Activated CD8-positive, alpha-beta memory T cell treated with anti-CD3 and anti-CD28 coated beads for 4 hours (primary cell): Measurements from ENCODE around the gene PPM1H.

ENCODE experiments used
- DNase-seq, 2 donors: peaks; one replicate each; pipeline ENCODE4 v3.0.0-alpha.2; 2020; ENCODE audit warnings: low read depth in 2 of 2

PPM1H gene

DNA sequence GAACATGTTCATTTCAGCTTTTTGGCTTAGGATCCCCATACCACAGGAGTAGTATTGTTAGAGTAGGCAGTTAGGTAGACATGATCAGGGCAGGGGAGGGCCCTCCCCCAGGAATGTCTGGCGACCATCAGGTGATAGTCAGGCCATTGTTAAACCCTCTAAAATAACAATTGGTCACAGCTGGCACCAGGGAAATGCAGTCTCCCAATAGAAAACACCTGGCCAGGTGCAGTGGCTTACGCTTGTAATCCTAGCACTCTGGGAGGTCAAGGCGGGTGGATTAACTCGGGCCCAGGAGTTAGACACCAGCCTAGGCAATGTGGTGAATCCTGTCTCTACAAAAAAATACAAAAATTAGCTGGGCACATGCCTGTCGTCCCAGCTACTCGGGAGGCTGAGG is 281.2 kb downstream of the PPM1H start:
- no peak for DNase-seq

- no peak for DNase-seq
Observed at GRCh38 chr12:62653304-62653703, 281.6 kb downstream of the PPM1H start.

- DNase-seq: no peak
Observed at GRCh38 chr12:62651138-62651537, 283.8 kb downstream of the PPM1H start.

DNA sequence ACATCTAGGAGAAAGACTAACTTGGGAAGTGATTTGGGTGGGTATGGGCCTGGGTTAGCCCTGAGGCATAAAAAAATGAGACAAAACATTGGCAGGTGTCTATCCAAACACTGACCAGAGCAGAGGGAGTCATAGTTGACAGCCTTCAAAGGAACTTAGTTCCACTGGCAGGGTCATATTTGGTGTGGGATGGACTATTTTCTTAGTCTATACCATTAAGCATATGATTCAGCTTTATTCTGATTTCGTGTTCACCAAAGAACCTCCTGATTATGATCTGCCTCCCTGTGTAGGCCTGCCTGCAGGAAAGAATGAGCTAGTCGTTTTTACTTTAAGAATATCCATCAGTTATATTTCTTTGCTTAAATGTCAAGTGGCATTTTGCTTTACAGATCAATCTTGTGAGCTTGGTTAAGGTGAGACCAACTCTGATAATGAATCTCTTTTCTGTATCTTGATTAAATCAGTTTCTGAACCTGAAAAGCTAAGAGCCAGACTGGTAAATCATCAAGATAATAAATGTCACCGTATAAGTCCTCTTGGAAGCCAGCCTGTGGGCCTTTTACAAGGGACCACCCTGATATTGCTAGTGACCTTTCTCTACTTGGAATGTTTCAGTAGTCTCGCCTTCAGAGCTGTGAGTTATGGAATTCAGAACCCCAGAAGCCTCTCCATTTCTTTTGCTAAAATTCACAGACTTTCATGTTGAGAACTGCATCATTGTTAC is 285.4 kb downstream of the PPM1H start:
- no peak for DNase-seq

GRCh38 chr12:62647586-62647985 is 287.4 kb downstream of the PPM1H start:
- no peak for DNase-seq

DNA sequence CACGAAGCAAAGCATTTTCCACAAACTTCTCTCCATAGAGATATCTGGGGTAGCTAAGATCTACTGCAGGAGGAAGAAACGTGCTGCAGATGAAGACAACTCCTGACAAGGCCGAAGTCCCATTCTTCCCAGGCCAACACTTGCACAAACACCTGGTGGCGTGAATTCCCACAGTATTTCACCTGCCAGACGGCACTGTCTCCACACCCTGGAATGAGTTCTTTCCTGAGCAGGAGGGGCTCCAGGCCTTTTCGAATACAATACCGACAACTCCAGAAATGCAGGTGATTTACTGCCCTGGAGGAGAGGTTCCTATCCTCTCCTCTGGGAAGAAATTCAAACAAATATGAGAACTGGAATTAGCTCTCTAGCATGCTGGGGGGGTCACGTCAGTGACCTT is 288.4 kb downstream of the PPM1H start:
- DNase-seq: no peak

DNA sequence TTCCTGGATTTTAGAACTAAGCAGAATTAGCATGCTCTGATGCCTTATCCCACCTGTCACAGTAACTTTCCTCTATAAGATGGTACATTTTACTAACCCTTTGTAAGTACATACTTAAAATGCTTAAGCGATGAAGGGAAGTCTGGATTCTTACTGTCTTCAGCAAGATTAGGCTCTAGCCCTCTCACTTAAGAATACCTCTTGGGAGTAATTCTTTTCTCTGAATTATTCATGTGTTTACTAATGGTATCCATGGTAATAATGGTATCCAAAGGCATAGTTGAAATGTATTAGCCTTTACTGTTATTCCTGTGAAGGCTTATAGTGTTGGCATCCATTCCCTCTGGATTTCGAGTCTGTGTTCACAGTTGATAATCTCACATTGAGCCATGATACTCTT is 291.5 kb downstream of the PPM1H start:
- DNase-seq: no peak

- DNase-seq: no peak
Observed at GRCh38 chr12:62642486-62642885, 292.5 kb downstream of the PPM1H start.

DNA sequence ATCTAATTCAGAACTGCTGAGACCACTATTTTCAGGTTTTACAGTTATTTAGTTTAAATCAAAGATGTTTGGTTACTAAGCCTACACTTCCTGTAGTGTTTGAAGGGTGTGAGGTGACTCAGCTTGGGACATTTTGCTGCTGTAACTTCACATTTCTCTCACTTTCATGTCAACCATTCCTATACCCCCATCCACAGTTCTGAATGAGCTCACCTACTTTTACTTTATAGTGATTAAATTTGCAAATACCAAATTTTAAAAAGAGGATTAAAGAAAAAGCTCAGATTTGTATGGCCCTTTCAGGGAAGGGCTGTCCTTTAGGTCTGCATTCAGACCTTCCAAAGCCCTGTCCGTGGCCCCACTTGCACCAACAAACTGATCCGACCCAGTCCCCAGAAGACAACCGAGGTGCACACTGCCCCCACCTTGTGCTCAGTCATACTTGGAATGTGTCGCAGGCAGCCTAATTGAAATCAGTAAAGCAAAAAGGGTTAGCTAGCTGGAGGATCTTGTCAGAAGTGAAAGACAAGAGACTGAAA is 294.0 kb downstream of the PPM1H start:
- DNase-seq: no peak

DNA sequence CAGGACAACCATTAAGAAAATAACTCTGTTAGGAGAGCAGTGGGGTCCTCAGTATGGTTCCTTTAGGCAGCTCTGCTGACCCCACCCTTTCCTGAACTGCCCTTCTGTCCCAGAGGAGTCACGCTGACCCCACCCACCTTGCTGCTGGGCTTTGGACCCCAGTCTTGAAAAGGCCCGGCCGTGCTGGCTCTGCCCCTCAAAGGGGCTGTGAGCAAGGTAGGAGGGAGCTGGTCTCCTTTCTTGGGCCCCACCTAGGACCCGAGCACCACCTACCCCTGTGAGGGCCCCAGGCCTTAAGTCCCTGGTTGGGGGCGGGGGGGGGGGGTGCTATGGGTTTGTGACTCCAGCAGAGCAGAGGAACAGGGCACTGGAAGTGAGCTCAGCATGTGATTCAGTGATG is 297.3 kb downstream of the PPM1H start:
- DNase-seq: no peak

GRCh38 chr12:62635649-62636048 is 299.3 kb downstream of the PPM1H start:
- DNase-seq: no peak

- no peak for DNase-seq
Observed at GRCh38 chr12:62632411-62632918, 302.5 kb downstream of the PPM1H start.

DNA sequence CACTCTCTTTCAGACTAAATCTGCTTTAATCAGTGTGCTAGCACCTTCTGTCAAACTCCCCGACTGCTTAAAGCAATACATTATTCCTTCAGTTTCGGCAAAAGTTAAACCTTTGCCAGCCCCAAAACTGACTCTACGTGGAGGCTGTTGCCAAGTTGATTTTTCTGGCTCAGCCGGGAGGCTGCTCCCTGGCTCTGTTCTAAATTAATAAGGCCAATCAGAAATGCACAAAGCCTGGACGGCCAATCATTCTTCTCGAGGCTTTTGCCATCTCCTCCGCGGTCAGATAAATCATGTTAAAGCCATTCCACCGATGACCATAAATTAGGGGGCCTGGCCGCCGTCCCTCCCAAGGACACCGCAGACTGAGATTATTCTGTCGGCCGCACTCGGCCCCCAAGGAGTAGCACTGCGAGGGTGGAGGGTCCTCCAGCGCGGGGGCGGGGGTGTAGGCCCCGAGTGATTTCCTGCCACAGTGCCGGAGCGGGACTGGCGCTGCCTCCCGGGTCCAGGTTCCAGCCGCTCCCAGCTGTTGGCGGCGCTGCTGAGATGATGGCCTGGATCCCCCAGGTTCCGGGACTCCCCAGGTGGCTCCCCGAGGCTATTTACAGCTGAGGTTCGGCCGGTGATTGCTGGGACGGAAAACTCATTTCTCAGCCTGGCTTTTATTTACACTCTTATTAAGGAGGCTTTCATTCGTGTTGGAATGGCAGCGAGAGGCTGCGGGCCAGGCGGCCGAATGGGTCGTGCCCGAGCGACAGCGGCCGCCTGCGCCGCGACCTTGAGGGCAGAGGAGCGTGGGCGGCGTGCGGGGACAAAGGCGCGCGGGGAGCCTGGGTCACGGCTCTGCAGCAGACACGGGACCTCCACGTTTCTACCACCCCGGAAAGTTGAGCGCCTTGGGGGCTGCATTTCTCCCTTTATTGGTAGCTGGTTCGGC is 303.2 kb downstream of the PPM1H start:
- no peak for DNase-seq

DNA sequence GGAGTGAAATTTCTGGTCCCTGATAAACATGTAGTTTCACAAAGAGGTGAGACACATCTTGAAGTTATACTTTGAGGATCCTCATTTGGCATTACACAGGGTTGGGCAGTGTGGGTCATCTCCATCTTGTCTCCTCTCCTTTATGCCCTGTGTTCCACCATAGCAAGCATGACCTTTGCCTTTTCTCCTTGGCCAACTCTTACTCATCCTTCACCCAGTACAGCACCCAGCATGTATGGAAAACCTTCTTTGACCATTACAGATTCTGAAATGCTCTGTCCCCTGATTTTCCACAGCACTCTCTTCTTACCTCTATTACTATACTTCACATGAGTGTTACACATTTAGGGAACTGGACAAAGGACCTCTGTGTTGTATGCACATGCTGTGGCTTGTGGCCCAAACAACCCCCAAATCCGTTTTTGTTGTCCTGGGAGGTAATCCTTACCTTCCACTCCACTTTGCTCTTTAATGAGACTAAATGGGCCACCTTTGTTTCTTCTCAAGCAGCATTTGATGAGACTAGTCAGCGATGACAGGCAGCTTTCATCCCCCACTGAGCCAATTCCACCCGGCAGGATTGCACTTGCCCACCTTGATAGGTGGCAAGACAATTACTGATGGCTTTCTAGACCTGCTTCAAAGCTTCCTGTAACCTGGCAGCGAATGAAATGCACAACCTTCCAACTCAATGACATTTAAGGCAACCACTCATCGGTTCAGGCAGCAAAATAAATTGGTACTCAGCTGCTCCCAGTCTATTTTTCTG is 304.8 kb downstream of the PPM1H start:
- no peak for DNase-seq

- DNase-seq: no peak
Observed at GRCh38 chr12:62629413-62629812, 305.5 kb downstream of the PPM1H start.

DNA sequence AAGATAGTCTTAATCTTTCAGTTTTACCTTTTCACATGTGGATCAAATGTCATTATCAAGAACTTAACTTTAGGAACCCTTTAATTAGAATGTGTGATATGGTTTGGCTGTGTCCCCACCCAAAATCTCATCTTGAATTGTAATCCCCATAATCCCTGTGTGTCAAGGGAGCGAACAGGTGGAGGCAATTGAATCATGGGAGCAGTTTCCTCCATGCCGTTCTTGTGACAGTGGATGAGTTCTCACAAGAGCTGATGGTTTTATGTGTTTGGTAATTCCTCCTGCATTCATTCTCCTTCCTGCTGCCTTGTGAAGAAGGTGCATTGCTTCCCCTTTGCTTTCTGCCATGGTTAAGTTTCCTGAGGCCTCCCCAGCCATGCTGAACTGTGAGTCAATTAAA is 307.8 kb downstream of the PPM1H start:
- no peak for DNase-seq

- no peak for DNase-seq
Observed at GRCh38 chr12:62625228-62625627, 309.7 kb downstream of the PPM1H start.

GRCh38 chr12:62622177-62622576 is 312.8 kb downstream of the PPM1H start:
- DNase-seq: no peak

- no peak for DNase-seq
Observed at GRCh38 chr12:62621101-62621638, 313.8 kb downstream of the PPM1H start.

- no peak for DNase-seq
Observed at GRCh38 chr12:62618930-62619329, 316.0 kb downstream of the PPM1H start.

- DNase-seq: no peak
Observed at GRCh38 chr12:62618319-62618718, 316.6 kb downstream of the PPM1H start.

DNA sequence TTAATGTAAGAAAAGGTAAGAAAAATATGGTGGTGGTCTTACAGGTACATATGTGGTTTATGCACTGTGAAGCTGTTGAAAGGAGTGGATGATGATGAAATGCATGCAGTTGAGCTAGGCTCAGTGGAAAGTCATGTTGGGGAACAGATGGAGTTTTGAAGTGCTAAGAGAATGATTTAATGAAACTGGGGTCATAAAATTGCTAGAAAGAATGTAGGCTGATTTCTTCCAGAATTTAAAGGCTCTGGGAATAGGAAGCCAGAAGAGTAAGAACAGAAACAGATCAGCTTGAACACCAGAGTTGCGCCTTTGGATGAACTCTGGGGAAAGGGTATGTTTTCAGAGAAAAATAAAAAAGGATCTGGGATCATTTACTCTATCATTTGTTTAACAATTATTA is 321.9 kb downstream of the PPM1H start:
- no peak for DNase-seq
